ENCODE measurements around the gene PLXNB2.
A peak's percentile ranks its signal among the peaks of the same experiment; 100 is the strongest.

PLXNB2 gene

GRCh38 chr22:50296658-50297490 lies 10.6 kb downstream of the PLXNB2 start:
- H3K4me1 ChIP-seq (ENCODE audit: control insufficient read depth, insufficient read depth, low read length, unreplicated experiment), result peaks cover 41% of the 10 kb centered on the region

GRCh38 chr22:50294319-50294656 lies 13.2 kb downstream of the PLXNB2 start:
- peak overlapping the region; percentile 69 for H3K27ac ChIP-seq (ENCODE audit: low read depth, low read length)

More at GRCh38 chr22:50296658-50297490, 10.6 kb downstream of the PLXNB2 start:
- Histone ChIP-seq H3K27ac (ENCODE audit: low read depth, low read length) (no peak overlapping the region), H3K27me3 (ENCODE audit: insufficient read depth, low read length) (no peaks in the 10 kb centered on the region), H3K79me2 (ENCODE audit: control insufficient read depth, insufficient read depth, low read length, unreplicated experiment) (peaks cover 72% of the 10 kb centered on the region), H2AFZ (ENCODE audit: low read length, unreplicated experiment) (no peak overlapping the region), H3K36me3 (ENCODE audit: insufficient read depth, low read length) (no peaks in the 10 kb centered on the region), H3K4me3 (ENCODE audit: low read depth, low read length) (no peak overlapping the region)

DNA sequence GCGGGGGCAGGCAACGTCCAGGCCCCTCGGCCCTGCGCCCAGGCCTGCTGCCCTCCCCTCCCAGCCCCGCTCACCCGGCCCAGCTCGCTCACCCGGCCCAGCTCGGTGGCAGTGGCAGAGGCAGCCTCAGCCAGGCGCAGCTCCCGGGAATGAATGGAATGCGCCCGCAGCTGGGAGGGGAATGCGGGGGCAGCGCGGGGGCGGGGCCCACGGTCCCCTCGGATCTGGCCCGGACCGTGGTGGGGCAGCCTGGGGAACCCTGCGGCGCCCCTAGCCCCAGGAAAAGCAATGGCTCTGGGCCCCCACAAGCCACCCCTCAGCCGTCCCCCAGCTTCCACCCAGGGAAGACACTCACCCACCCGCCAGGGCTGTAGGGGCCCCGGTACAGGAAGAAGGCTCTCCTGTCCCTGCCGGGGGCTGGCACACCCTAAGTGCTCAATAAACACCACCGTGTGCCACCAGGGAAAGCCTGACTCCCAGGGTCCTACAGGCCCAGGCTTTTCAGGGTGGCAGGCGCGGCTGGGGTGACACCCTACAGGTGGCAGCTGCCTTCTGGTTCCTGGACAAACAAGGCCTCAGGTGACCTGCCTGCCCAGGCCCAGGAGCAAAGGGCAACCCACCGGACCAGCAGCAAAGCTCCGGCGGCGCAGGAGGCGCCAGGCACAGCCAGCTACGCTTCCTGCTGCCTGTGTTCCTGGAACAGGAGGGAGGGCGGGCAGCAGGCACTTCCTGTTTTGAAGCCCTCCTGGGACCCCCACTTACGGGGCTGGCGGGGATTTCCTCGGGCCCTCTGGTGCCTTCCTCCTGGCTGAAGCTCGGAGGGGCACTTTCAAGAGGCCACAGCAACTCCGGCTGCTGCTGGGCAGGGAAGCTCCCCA lies 13.8 kb downstream of the PLXNB2 start:
- peaks cover 28% of the 10 kb centered on the region for H3K4me1 ChIP-seq (ENCODE audit: control insufficient read depth, insufficient read depth, low read length, unreplicated experiment)
- H2AFZ ChIP-seq (ENCODE audit: low read length, unreplicated experiment), result no peak overlapping the region
- H3K36me3 ChIP-seq (ENCODE audit: insufficient read depth, low read length), result no peaks in the 10 kb centered on the region
- peak overlapping the region; percentile 60 for H3K4me3 ChIP-seq (ENCODE audit: low read depth, low read length)
- peaks cover 59% of the 10 kb centered on the region for H3K79me2 ChIP-seq (ENCODE audit: control insufficient read depth, insufficient read depth, low read length, unreplicated experiment)
- H3K27ac ChIP-seq (ENCODE audit: low read depth, low read length), result peak overlapping the region; percentile 69
- no peaks in the 10 kb centered on the region for H3K27me3 ChIP-seq (ENCODE audit: insufficient read depth, low read length)

More at GRCh38 chr22:50294319-50294656, 13.2 kb downstream of the PLXNB2 start:
- H3K27me3 ChIP-seq (ENCODE audit: insufficient read depth, low read length), result no peaks in the 10 kb centered on the region
- no peaks in the 10 kb centered on the region for H3K36me3 ChIP-seq (ENCODE audit: insufficient read depth, low read length)
- peaks cover 62% of the 10 kb centered on the region for H3K79me2 ChIP-seq (ENCODE audit: control insufficient read depth, insufficient read depth, low read length, unreplicated experiment)
- H3K4me1 ChIP-seq (ENCODE audit: control insufficient read depth, insufficient read depth, low read length, unreplicated experiment), result peaks cover 28% of the 10 kb centered on the region
- peak overlapping the region; percentile 60; the same call in 1 of the 2 replicates for H3K4me3 ChIP-seq (ENCODE audit: low read depth, low read length)
- no peak overlapping the region for H2AFZ ChIP-seq (ENCODE audit: low read length, unreplicated experiment)

GRCh38 chr22:50292643-50293440 lies 14.6 kb downstream of the PLXNB2 start:
- Histone ChIP-seq H3K79me2 (ENCODE audit: control insufficient read depth, insufficient read depth, low read length, unreplicated experiment) (peaks cover 54% of the 10 kb centered on the region), H3K27ac (ENCODE audit: low read depth, low read length) (peak overlapping the region; percentile 69), H3K4me1 (ENCODE audit: control insufficient read depth, insufficient read depth, low read length, unreplicated experiment) (peaks cover 28% of the 10 kb centered on the region), H3K36me3 (ENCODE audit: insufficient read depth, low read length) (no peaks in the 10 kb centered on the region), H3K27me3 (ENCODE audit: insufficient read depth, low read length) (no peaks in the 10 kb centered on the region), H2AFZ (ENCODE audit: low read length, unreplicated experiment) (no peak overlapping the region), H3K4me3 (ENCODE audit: low read depth, low read length) (peak overlapping the region; percentile 60; the same call in 1 of the 2 replicates)

- no peak overlapping the region for H3K27ac ChIP-seq (ENCODE audit: low read depth, low read length)
- H3K4me1 ChIP-seq (ENCODE audit: control insufficient read depth, insufficient read depth, low read length, unreplicated experiment), result peaks cover 21% of the 10 kb centered on the region
- no peak overlapping the region for H3K4me3 ChIP-seq (ENCODE audit: low read depth, low read length)
- H2AFZ ChIP-seq (ENCODE audit: low read length, unreplicated experiment), result no peak overlapping the region
- no peaks in the 10 kb centered on the region for H3K36me3 ChIP-seq (ENCODE audit: insufficient read depth, low read length)
- peaks cover 35% of the 10 kb centered on the region for H3K79me2 ChIP-seq (ENCODE audit: control insufficient read depth, insufficient read depth, low read length, unreplicated experiment)
- no peaks in the 10 kb centered on the region for H3K27me3 ChIP-seq (ENCODE audit: insufficient read depth, low read length)
These were observed 17.4 kb downstream of the PLXNB2 start for GRCh38 chr22:50289942-50290630.

DNA sequence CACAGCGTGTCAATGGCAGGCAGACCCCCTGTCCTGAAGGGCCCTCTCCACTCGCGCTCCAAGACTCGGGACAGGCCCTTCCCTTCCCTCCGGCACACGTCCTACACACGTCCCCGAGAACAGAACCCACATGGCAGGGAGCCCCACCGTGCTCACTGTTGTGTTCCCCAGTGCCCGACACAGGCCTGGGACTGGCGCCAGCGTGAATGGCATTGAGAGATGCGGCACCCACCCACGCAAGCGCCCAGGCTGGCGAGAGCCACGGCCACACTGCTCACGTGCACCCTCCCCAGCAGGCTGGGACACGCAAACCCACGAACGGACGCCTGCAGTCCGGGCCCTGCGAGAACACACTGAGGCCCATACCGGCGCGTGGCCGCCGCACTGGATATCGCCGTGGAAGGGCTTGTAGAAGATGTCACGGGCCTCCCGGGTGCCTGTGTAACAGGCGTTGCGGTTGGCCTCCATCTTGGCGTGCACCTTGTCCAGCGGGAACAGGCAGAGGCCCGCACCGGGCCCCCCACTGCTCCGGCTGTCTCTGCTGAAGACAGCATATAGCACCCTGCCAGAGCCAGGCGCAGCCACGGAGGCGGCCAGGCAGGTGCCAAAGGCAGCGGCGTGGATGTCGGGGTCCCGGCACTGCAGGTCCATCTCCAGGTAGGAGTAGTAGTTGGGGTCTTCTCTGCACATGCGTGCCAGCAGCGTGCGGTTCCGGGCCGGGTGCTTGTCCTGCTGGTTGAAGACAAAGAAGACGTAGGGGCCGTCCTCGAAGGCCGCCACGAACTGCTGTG lies 18.1 kb downstream of the PLXNB2 start:
- Histone ChIP-seq H3K4me1 (ENCODE audit: control insufficient read depth, insufficient read depth, low read length, unreplicated experiment) (peaks cover 18% of the 10 kb centered on the region), H3K79me2 (ENCODE audit: control insufficient read depth, insufficient read depth, low read length, unreplicated experiment) (peaks cover 33% of the 10 kb centered on the region), H3K27me3 (ENCODE audit: insufficient read depth, low read length) (no peaks in the 10 kb centered on the region), H3K36me3 (ENCODE audit: insufficient read depth, low read length) (no peaks in the 10 kb centered on the region), H2AFZ (ENCODE audit: low read length, unreplicated experiment) (no peak overlapping the region), H3K27ac (ENCODE audit: low read depth, low read length) (no peak overlapping the region), H3K4me3 (ENCODE audit: low read depth, low read length) (no peak overlapping the region)

- peaks cover 6% of the 10 kb centered on the region for H3K4me1 ChIP-seq (ENCODE audit: control insufficient read depth, insufficient read depth, low read length, unreplicated experiment)
- peaks cover 27% of the 10 kb centered on the region for H3K79me2 ChIP-seq (ENCODE audit: control insufficient read depth, insufficient read depth, low read length, unreplicated experiment)
- no peaks in the 10 kb centered on the region for H3K36me3 ChIP-seq (ENCODE audit: insufficient read depth, low read length)
- H3K4me3 ChIP-seq (ENCODE audit: low read depth, low read length), result no peak overlapping the region
- H3K27me3 ChIP-seq (ENCODE audit: insufficient read depth, low read length), result no peaks in the 10 kb centered on the region
- no peak overlapping the region for H3K27ac ChIP-seq (ENCODE audit: low read depth, low read length)
- H2AFZ ChIP-seq (ENCODE audit: low read length, unreplicated experiment), result no peak overlapping the region
These were observed 19.7 kb downstream of the PLXNB2 start for GRCh38 chr22:50287731-50288130.

DNA sequence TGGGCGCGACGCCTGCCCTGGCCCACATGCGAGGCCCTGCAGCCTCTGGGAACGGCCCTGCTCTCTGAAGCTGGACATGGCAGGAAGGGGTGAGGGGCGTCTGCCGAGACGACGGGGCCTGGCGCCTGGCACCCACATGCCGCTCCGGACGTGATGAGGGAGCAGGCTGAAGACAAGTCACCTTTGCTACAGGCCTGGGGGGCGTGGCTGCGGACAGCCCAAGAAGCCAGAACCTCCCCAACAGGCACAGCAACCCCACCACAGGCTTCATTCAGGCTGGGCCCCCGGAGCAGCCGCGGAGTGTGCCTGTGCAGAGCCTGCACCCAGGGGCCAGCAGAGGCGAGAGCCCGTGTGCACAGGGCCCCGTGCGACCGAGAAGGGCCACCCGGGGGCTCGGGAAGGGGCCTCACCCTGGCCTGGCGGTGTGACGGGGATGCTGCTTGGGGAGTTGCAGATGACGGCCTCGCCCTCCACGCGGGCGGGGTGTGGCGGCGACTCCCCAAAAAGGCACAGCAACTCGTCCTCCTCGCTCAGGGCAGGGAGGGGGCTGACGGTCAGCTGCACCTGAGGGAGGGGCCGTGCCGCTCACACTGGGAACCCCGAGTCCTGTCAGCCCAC lies 20.6 kb downstream of the PLXNB2 start:
- H3K79me2 ChIP-seq (ENCODE audit: control insufficient read depth, insufficient read depth, low read length, unreplicated experiment), result peaks cover 20% of the 10 kb centered on the region

GRCh38 chr22:50286275-50286674 lies 21.2 kb downstream of the PLXNB2 start:
- H3K4me1 ChIP-seq (ENCODE audit: control insufficient read depth, insufficient read depth, low read length, unreplicated experiment), result peaks cover 10% of the 10 kb centered on the region
- H3K27ac ChIP-seq (ENCODE audit: low read depth, low read length), result no peak overlapping the region
- H3K36me3 ChIP-seq (ENCODE audit: insufficient read depth, low read length), result peaks cover 6% of the 10 kb centered on the region; the same call in 1 of the 2 replicates
- H3K27me3 ChIP-seq (ENCODE audit: insufficient read depth, low read length), result no peaks in the 10 kb centered on the region
- peaks cover 15% of the 10 kb centered on the region for H3K79me2 ChIP-seq (ENCODE audit: control insufficient read depth, insufficient read depth, low read length, unreplicated experiment)
- no peak overlapping the region for H3K4me3 ChIP-seq (ENCODE audit: low read depth, low read length)
- no peak overlapping the region for H2AFZ ChIP-seq (ENCODE audit: low read length, unreplicated experiment)

More for the DNA sequence above, 20.6 kb downstream of the PLXNB2 start:
- Histone ChIP-seq H2AFZ (ENCODE audit: low read length, unreplicated experiment) (no peak overlapping the region), H3K36me3 (ENCODE audit: insufficient read depth, low read length) (0 out of 2 replicates have a peak, but pooled peaks cover 2% of the 10 kb centered on the region), H3K27me3 (ENCODE audit: insufficient read depth, low read length) (no peaks in the 10 kb centered on the region), H3K4me1 (ENCODE audit: control insufficient read depth, insufficient read depth, low read length, unreplicated experiment) (peaks cover 10% of the 10 kb centered on the region), H3K27ac (ENCODE audit: low read depth, low read length) (no peak overlapping the region), H3K4me3 (ENCODE audit: low read depth, low read length) (no peak overlapping the region)

All from ACC112 (cell line).